H9 (cell line): Measurements from ENCODE around the gene TNIP2. TPM values are rescaled to one million over a fixed set of nuclear protein-coding genes. Genes with fewer than 3 reads are reported as not detected.

ENCODE experiments used
- DNase-seq: peaks from one replicate; pipeline ENCODE4 v3.0.0-alpha.2; 2017
- H2AFZ ChIP-seq: one replicate; pipeline ENCODE4 v1.6.1; 2013; ENCODE audit warnings: mild to moderate bottlenecking, low read length, control low read depth, moderate library complexity
- H2AK5ac ChIP-seq: 2 replicates; pipeline ENCODE4 v1.6.1; 2013; ENCODE audit warnings: low read length, control low read depth, mixed read lengths; ENCODE audit not compliant: insufficient read length
- H2BK120ac ChIP-seq: one replicate; pipeline ENCODE4 v1.6.1; 2013; ENCODE audit warnings: low read depth, mild to moderate bottlenecking, low read length, control low read depth, inconsistent platforms; ENCODE audit not compliant: poor library complexity, severe bottlenecking
- H2BK12ac ChIP-seq: 2 replicates; pipeline ENCODE4 v1.6.1; 2013; ENCODE audit warnings: low read length, control low read depth, mixed read lengths, low read depth; ENCODE audit not compliant: insufficient read length
- H2BK15ac ChIP-seq: 2 replicates; pipeline ENCODE4 v1.6.1; 2013; ENCODE audit warnings: low read depth, low read length, control low read depth
- H2BK20ac ChIP-seq: one replicate; pipeline ENCODE4 v1.6.1; 2013; ENCODE audit warnings: low read depth, mild to moderate bottlenecking, low read length, control low read depth, inconsistent platforms; ENCODE audit not compliant: poor library complexity, severe bottlenecking
- H2BK5ac ChIP-seq: 2 replicates; pipeline ENCODE4 v1.6.1; 2013; ENCODE audit warnings: low read length, control low read depth, mixed read lengths; ENCODE audit not compliant: insufficient read length
- H3K14ac ChIP-seq: 2 replicates; pipeline ENCODE4 v1.6.1; 2013; ENCODE audit warnings: low read length, control low read depth; ENCODE audit not compliant: insufficient read depth
- H3K18ac ChIP-seq: 2 replicates; pipeline ENCODE4 v1.6.1; 2013; ENCODE audit warnings: low read depth, mild to moderate bottlenecking, mixed read lengths, low read length, control low read depth; ENCODE audit not compliant: insufficient read length
- H3K23ac ChIP-seq: 2 replicates; pipeline ENCODE4 v1.6.1; 2013; ENCODE audit warnings: low read length, control low read depth, mixed read lengths, low read depth; ENCODE audit not compliant: insufficient read length
- H3K23me2 ChIP-seq: 2 replicates; pipeline ENCODE4 v1.6.1; 2013; ENCODE audit warnings: low read depth, mild to moderate bottlenecking, mixed read lengths, low read length, control low read depth; ENCODE audit not compliant: insufficient read length, poor library complexity, severe bottlenecking
- H3K27ac ChIP-seq: 2 replicates; pipeline ENCODE4 v1.5.1; 2013; ENCODE audit warnings: low read length, control low read depth, mixed read lengths, low read depth; ENCODE audit not compliant: insufficient read length
- H3K27me3 ChIP-seq: 2 replicates; pipeline ENCODE4 v1.6.1; 2013; ENCODE audit warnings: low read length, control low read depth, inconsistent platforms; ENCODE audit not compliant: insufficient read depth
- H3K4ac ChIP-seq: 2 replicates; pipeline ENCODE4 v1.6.1; 2013; ENCODE audit warnings: low read depth, mild to moderate bottlenecking, control low read depth, inconsistent platforms, low read length, moderate library complexity
- H3K4me1 ChIP-seq: 2 replicates; pipeline ENCODE4 v1.6.1; 2013; ENCODE audit warnings: low read length, control low read depth, inconsistent platforms; ENCODE audit not compliant: insufficient read depth
- H3K4me2 ChIP-seq: 2 replicates; pipeline ENCODE4 v1.6.1; 2013; ENCODE audit warnings: low read length, control low read depth, mixed read lengths; ENCODE audit not compliant: insufficient read length, insufficient read depth
- H3K56ac ChIP-seq: 2 replicates; pipeline ENCODE4 v1.6.1; 2013; ENCODE audit warnings: low read depth, mild to moderate bottlenecking, mixed read lengths, low read length, control low read depth; ENCODE audit not compliant: insufficient read length
- H3K79me1 ChIP-seq: 2 replicates; pipeline ENCODE4 v1.6.1; 2013; ENCODE audit warnings: low read depth, mild to moderate bottlenecking, moderate library complexity, low read length, control low read depth, inconsistent platforms; ENCODE audit not compliant: insufficient read depth, poor library complexity, severe bottlenecking
- H3K79me2 ChIP-seq: 2 replicates; pipeline ENCODE4 v1.6.1; 2013; ENCODE audit warnings: low read length, control low read depth, inconsistent platforms; ENCODE audit not compliant: insufficient read depth
- H3K9ac ChIP-seq: 2 replicates; pipeline ENCODE4 v1.6.1; 2013; ENCODE audit warnings: low read length, control low read depth, mixed read lengths; ENCODE audit not compliant: insufficient read length; ENCODE audit errors: extremely low read depth
- H3K9me3 ChIP-seq: one replicate; pipeline ENCODE4 v1.6.1; 2013; ENCODE audit warnings: low read depth, low read length, inconsistent platforms; ENCODE audit not compliant: control insufficient read depth
- H3T11ph ChIP-seq: one replicate; pipeline ENCODE4 v1.6.1; 2013; ENCODE audit warnings: mild to moderate bottlenecking, low read length, control low read depth, inconsistent platforms
- H4K20me1 ChIP-seq: one replicate; pipeline ENCODE4 v1.6.1; 2013; ENCODE audit not compliant: control insufficient read depth, insufficient read length, insufficient read depth
- H4K5ac ChIP-seq: 2 replicates; pipeline ENCODE4 v1.6.1; 2013; ENCODE audit warnings: low read depth, mild to moderate bottlenecking, mixed read lengths, low read length, control low read depth; ENCODE audit not compliant: insufficient read length
- H4K8ac ChIP-seq: replicated peaks from 2 replicates; pipeline ENCODE4 v1.6.1; 2013; ENCODE audit warnings: low read length, control low read depth, mixed read lengths, low read depth; ENCODE audit not compliant: insufficient read length
- H4K91ac ChIP-seq: 2 replicates; pipeline ENCODE4 v1.6.1; 2013; ENCODE audit warnings: low read depth, mild to moderate bottlenecking, moderate library complexity, mixed read lengths, low read length, control low read depth; ENCODE audit not compliant: insufficient read length
- H3K27ac Mint-ChIP-seq, 3 experiments: 2 replicates in 2 of 3; 3 replicates in 1 of 3; pipeline ENCODE4 v1.8.0; 2020 to 2021; ENCODE audit warnings: mixed read lengths in 3 of 3, mild to moderate bottlenecking in 1 of 3, moderate library complexity in 1 of 3
- H3K27me3 Mint-ChIP-seq: 2 replicates; pipeline ENCODE4 v1.8.0; 2021; ENCODE audit warnings: low read depth, mild to moderate bottlenecking, moderate library complexity, mixed read lengths
- H3K36me3 Mint-ChIP-seq, 3 experiments: 2 replicates in 2 of 3; 3 replicates in 1 of 3; pipeline ENCODE4 v1.8.0; 2020 to 2021; ENCODE audit warnings: low read depth in 3 of 3, mixed read lengths in 3 of 3; ENCODE audit not compliant: insufficient read depth in 1 of 3
- H3K4me1 Mint-ChIP-seq, 2 experiments: 2 replicates each; pipeline ENCODE4 v1.8.0; 2020; ENCODE audit warnings: mixed read lengths in 2 of 2
- H3K4me3 Mint-ChIP-seq, 2 experiments: 2 replicates in 1 of 2; 3 replicates in 1 of 2; pipeline ENCODE4 v1.8.0; 2020 to 2021; ENCODE audit warnings: mild to moderate bottlenecking in 2 of 2, mixed read lengths in 2 of 2, moderate library complexity in 1 of 2
- H3K9me3 Mint-ChIP-seq, 2 experiments: 2 replicates in 1 of 2; 3 replicates in 1 of 2; pipeline ENCODE4 v1.8.0; 2020; ENCODE audit warnings: mild to moderate bottlenecking in 2 of 2, mixed read lengths in 2 of 2, moderate library complexity in 1 of 2
- WGBS: extraction: QIAGEN DNeasy Blood & Tissue Kit; methylation state at CpG from one replicate; pipeline ENCODE4 v1.1.7; 2013; ENCODE audit warnings: missing lambda C conversion rate, low lambda C conversion rate, mixed read lengths; ENCODE audit not compliant: insufficient read length; ENCODE audit errors: extremely low coverage; 5-methylcytosine and 5-hydroxymethylcytosine counted together
- total RNA-seq: library from RNA; stranded (reverse); gene quantifications from 2 replicates; pipeline ENCODE4 v1.2.1, GENCODE V29; 2021
- TF ChIP-seq, protein P1 (sequence below): fragments of 200-600 bp; sonication (generic); conservative IDR thresholded peaks from 3 replicates; pipeline ENCODE4 v1.8.0; 2021; ENCODE audit warnings: antibody characterized with exemption, mild to moderate bottlenecking

Gene TNIP2
- total RNA-seq, 1 experiment from 2014 or later, result 44.7 TPM

DNA sequence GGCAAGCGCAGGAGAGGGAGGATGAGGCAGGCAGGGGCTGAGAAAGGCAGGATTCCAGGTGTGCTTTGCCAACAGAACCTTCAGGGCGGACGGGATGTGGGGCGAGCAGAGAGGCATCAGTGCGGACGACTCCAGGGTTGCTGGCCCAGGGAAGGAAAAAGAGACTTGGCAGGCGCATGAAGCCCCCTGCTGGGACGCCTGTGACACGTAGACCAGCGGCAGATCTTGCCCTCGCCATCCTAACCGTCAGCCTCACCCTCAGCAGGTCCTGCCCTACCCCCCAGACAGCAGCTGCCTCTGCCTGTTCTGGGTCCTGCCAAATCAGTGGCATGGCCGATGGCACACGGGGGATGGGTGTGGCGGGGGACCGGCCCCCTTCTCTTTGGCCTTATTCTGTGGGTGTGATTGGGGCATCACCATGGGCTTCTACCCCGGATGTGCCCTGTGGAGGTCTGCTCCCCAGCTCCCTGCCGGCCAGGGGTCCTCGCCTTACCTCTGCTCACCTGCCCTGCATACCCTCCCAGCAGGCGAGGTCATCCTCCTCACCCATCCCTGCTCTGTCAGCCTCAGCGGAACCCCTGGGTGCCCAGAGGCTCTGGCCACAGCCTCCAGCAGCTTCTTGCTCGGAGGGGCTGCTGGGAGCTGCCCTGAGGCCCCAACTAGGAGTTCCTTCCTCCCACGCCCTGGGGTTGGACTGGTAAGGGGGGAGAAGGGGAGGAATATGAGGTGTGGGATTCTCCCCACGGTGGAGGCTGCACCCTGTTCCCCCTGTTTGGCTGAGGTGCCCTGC lies 33.9 kb upstream of the TNIP2 start:
- Histone ChIP-seq H2AK5ac (no peak overlapping the region), H3K14ac (no peak overlapping the region; the same call in 1 of the 2 replicates), H3K23me2 (no peaks in the 10 kb centered on the region), H3K9me3 (no peaks in the 10 kb centered on the region), H3K4me2 (no peak overlapping the region), H3K23ac (no peak overlapping the region), H2BK15ac (no peak overlapping the region), H3K4me1 (no peaks in the 10 kb centered on the region), H3K56ac (no peak overlapping the region), H4K5ac (no peak overlapping the region), H2BK12ac (no peak overlapping the region), H4K91ac (no peak overlapping the region), H4K8ac (no peak overlapping the region), H3K79me1 (no peaks in the 10 kb centered on the region), H3K27ac (no peak overlapping the region), H3K79me2 (no peaks in the 10 kb centered on the region), H3K4ac (no peak overlapping the region), H2BK20ac (no peak overlapping the region), H2AFZ (no peak overlapping the region), H2BK5ac (no peak overlapping the region), H3K27me3 (no peaks in the 10 kb centered on the region), H2BK120ac (no peak overlapping the region), H3K18ac (no peak overlapping the region), H4K20me1 (peaks cover 3% of the 10 kb centered on the region), H3K9ac (no peak overlapping the region), H3T11ph (no peak overlapping the region)
- Mint-ChIP-seq H3K36me3 (peaks cover 0 to 3% (median 0%) of the 10 kb centered on the region in 3 experiments; a peak in 1 of 7 replicates), H3K27me3 (peaks cover 26% of the 10 kb centered on the region), H3K9me3 (no peaks in the 10 kb centered on the region; a peak in 1 of 5 replicates), H3K27ac (peak overlapping the region in 1 of 3 experiments; percentile 36; a peak in 1 of 7 replicates), H3K4me1 (peaks cover 14 to 30% of the 10 kb centered on the region in 2 experiments), H3K4me3 (peak overlapping the region in 1 of 2 experiments; percentile 43; a peak in 1 of 5 replicates)
- TF ChIP-seq, protein P1, sequence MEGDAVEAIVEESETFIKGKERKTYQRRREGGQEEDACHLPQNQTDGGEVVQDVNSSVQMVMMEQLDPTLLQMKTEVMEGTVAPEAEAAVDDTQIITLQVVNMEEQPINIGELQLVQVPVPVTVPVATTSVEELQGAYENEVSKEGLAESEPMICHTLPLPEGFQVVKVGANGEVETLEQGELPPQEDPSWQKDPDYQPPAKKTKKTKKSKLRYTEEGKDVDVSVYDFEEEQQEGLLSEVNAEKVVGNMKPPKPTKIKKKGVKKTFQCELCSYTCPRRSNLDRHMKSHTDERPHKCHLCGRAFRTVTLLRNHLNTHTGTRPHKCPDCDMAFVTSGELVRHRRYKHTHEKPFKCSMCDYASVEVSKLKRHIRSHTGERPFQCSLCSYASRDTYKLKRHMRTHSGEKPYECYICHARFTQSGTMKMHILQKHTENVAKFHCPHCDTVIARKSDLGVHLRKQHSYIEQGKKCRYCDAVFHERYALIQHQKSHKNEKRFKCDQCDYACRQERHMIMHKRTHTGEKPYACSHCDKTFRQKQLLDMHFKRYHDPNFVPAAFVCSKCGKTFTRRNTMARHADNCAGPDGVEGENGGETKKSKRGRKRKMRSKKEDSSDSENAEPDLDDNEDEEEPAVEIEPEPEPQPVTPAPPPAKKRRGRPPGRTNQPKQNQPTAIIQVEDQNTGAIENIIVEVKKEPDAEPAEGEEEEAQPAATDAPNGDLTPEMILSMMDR, result no peak
- no peak for DNase-seq
- WGBS, result no CpG with 5 or more reads among the region's 24 CpGs
